K562 (cell line): ENCODE measurements around the gene ZCCHC24. TPM values are rescaled to one million over a fixed set of nuclear protein-coding genes. Genes with fewer than 3 reads are reported as not detected.

ENCODE experiments used
- ARID1B ChIP-seq: fragments of 450-650 bp; IDR thresholded peaks from 2 replicates; pipeline ENCODE4 v1.6.1; 2016; ENCODE audit warnings: antibody characterized with exemption, mild to moderate bottlenecking, inconsistent platforms
- ATF1 ChIP-seq, 2 experiments: fragments of 450-650 bp in 1 of 2; IDR thresholded peaks; 2 replicates each; pipeline ENCODE4 v1.6.1; 2016; ENCODE audit warnings: missing compliant biosample characterization in 1 of 2, missing genetic modification characterization in 1 of 2
- CBX3 ChIP-seq, 2 experiments: IDR thresholded peaks; 1 replicate in 1 of 2; 2 replicates in 1 of 2; pipeline ENCODE4 v1.6.1; 2012; ENCODE audit warnings: inconsistent platforms in 2 of 2, low read length in 2 of 2, borderline replicate concordance in 1 of 2, control low read depth in 1 of 2
- E2F4 ChIP-seq: sonication (generic); formaldehyde crosslinking; IDR thresholded peaks from 2 replicates; pipeline ENCODE4 v1.8.0; 2022; ENCODE audit warnings: mild to moderate bottlenecking, low read depth, missing genetic modification reagents
- ETV6 ChIP-seq, 3 experiments: fragments of 150-350 bp in 1 of 3; sonication (generic) in 1 of 3; formaldehyde crosslinking in 1 of 3; IDR thresholded peaks; 2 replicates each; pipeline versions ENCODE4 v1.6.1 to v1.8.0; 2014 to 2022; ENCODE audit warnings: borderline replicate concordance in 2 of 3, low read depth in 2 of 3, antibody characterized with exemption in 1 of 3, low read length in 1 of 3, mild to moderate bottlenecking in 1 of 3, missing genetic modification reagents in 1 of 3
- FOXP1 ChIP-seq: sonication (generic); formaldehyde crosslinking; IDR thresholded peaks from 2 replicates; pipeline ENCODE4 v1.8.0; 2022; ENCODE audit warnings: mild to moderate bottlenecking, missing genetic modification reagents
- MAX ChIP-seq: sonication (generic); formaldehyde crosslinking; IDR thresholded peaks from 2 replicates; pipeline ENCODE4 v1.9.0; 2022; ENCODE audit warnings: mild to moderate bottlenecking, missing genetic modification reagents
- MEIS2 ChIP-seq: fragments of 450-650 bp; IDR thresholded peaks from 2 replicates; pipeline ENCODE4 v1.6.1; 2014; ENCODE audit warnings: mild to moderate bottlenecking; ENCODE audit not compliant: partially characterized antibody
- NFIC ChIP-seq: fragments of 450-650 bp; IDR thresholded peaks from 2 replicates; pipeline ENCODE4 v1.6.1; 2017; ENCODE audit warnings: mild to moderate bottlenecking, inconsistent platforms
- PHF8 ChIP-seq: fragments of 200-600 bp; sonication (generic); IDR thresholded peaks from 2 replicates; pipeline ENCODE4 v1.6.1; 2012; ENCODE audit warnings: mixed run types, mild to moderate bottlenecking, inconsistent platforms, low read length, moderate library complexity, borderline replicate concordance
- POLR2AphosphoS2 ChIP-seq: IDR thresholded peaks from 2 replicates; pipeline ENCODE4 v1.6.1; 2012; ENCODE audit warnings: low read length, improper control_type of control experiment
- PPARD ChIP-seq: fragments of 250-450 bp; sonication (Bioruptor Pico); IDR thresholded peaks from 2 replicates; pipeline ENCODE4 v1.8.0; 2022; ENCODE audit warnings: inconsistent platforms, mild to moderate bottlenecking, moderate library complexity
- RBM22 ChIP-seq: fragments of 200-400 bp; formaldehyde crosslinking; IDR thresholded peaks from 2 replicates; pipeline ENCODE4 v1.6.1; 2018; ENCODE audit warnings: low read length, low read depth; ENCODE audit not compliant: poor library complexity, severe bottlenecking
- RBM39 ChIP-seq: fragments of 200-400 bp; formaldehyde crosslinking; optimal IDR thresholded peaks from 2 replicates; pipeline ENCODE3; 2018; ENCODE audit warnings: low read depth, low read length
- RCOR1 ChIP-seq, 2 experiments: IDR thresholded peaks; 2 replicates each; pipeline ENCODE4 v1.6.1; 2012; ENCODE audit warnings: low read depth in 2 of 2, low read length in 2 of 2, borderline replicate concordance in 1 of 2, improper control_type of control experiment in 1 of 2
- SMAD4 ChIP-seq: fragments of 250-450 bp; sonication (Bioruptor Pico); conservative IDR thresholded peaks from 2 replicates; pipeline ENCODE4 v1.8.0; 2021; ENCODE audit warnings: inconsistent platforms, mild to moderate bottlenecking, moderate library complexity
- SRF ChIP-seq, 2 experiments: fragments of 250-450, 450-650 bp in 1 of 2; sonication (Bioruptor Pico) in 1 of 2; sonication (generic) in 1 of 2; formaldehyde crosslinking; IDR thresholded peaks; 2 replicates each; pipeline versions ENCODE4 v1.5.0 to v1.5.1; 2020 to 2022; ENCODE audit warnings: mild to moderate bottlenecking in 1 of 2, missing genetic modification reagents in 1 of 2
- U2AF2 ChIP-seq: fragments of 200-400 bp; formaldehyde crosslinking; optimal IDR thresholded peaks from 2 replicates; pipeline ENCODE3; 2017; ENCODE audit warnings: low read depth, mild to moderate bottlenecking, low read length
- ZC3H4 ChIP-seq: sonication (generic); formaldehyde crosslinking; IDR thresholded peaks from 2 replicates; pipeline ENCODE4 v1.9.0; 2021; ENCODE audit warnings: missing genetic modification reagents, borderline replicate concordance
- ZNF140 ChIP-seq: fragments of 250-450 bp; sonication (Bioruptor Pico); IDR thresholded peaks from 2 replicates; pipeline ENCODE4 v1.8.0; 2021; ENCODE audit warnings: moderate library complexity, mild to moderate bottlenecking, inconsistent platforms
- ZNF197 ChIP-seq: fragments of 200-800 bp; sonication (Bioruptor generic); IDR thresholded peaks from 2 replicates; pipeline ENCODE4 v1.6.1; 2016; ENCODE audit warnings: low read depth, missing genetic modification characterization, missing compliant biosample characterization
- ZNF277 ChIP-seq: fragments of 250-450 bp; sonication (Bioruptor Pico); IDR thresholded peaks from 2 replicates; pipeline ENCODE4 v1.8.0; 2022; ENCODE audit warnings: inconsistent platforms, mild to moderate bottlenecking, moderate library complexity, borderline replicate concordance
- polyA plus RNA-seq, 8 experiments: library from polyadenylated mRNA; depleted of rRNA in 4 of 8; stranded (reverse) in 5 of 8; unstranded in 3 of 8; fragments of >200 nt; fragmentation: Nextera tagmentation in 2 of 8; fragmentation: Illumina TruSeq in 1 of 8; extraction: Ambion mirVana in 2 of 8; extraction: Trizol in 1 of 8; gene quantifications; 2 replicates each; pipeline versions ENCODE4 v1.2.1 to v1.2.3, GENCODE V29; 2011 to 2014; ENCODE audit warnings: inconsistent platforms in 1 of 8, missing spikeins in 1 of 8
- total RNA-seq, 7 experiments: library from RNA; depleted of rRNA in 6 of 7; stranded (reverse); fragments of >200 nt in 6 of 7; fragmentation: Illumina TruSeq in 2 of 7; extraction: Trizol in 2 of 7; gene quantifications; 2 replicates each; pipeline versions ENCODE4 v1.2.1 to v1.2.3, GENCODE V29; 2011 to 2021; ENCODE audit warnings: low replicate concordance in 1 of 7
- TF ChIP-seq, protein P1 (sequence below), 2 experiments: fragments of 450-650 bp in 1 of 2; sonication (generic) in 1 of 2; formaldehyde crosslinking in 1 of 2; IDR thresholded peaks in 1 of 2; conservative IDR thresholded peaks in 1 of 2; 2 replicates each; pipeline versions ENCODE4 v1.6.1 to v1.8.1; 2016 to 2023; ENCODE audit warnings: mild to moderate bottlenecking in 2 of 2, moderate library complexity in 2 of 2, inconsistent platforms in 1 of 2, missing genetic modification reagents in 1 of 2

ZCCHC24 gene
- total and polyA plus RNA-seq, 9 of the 15 experiments (the other 6 are each of a cell fraction or from before 2014, with no cell fraction given), result 0.84 to 11.0 (median 4.6) TPM

DNA sequence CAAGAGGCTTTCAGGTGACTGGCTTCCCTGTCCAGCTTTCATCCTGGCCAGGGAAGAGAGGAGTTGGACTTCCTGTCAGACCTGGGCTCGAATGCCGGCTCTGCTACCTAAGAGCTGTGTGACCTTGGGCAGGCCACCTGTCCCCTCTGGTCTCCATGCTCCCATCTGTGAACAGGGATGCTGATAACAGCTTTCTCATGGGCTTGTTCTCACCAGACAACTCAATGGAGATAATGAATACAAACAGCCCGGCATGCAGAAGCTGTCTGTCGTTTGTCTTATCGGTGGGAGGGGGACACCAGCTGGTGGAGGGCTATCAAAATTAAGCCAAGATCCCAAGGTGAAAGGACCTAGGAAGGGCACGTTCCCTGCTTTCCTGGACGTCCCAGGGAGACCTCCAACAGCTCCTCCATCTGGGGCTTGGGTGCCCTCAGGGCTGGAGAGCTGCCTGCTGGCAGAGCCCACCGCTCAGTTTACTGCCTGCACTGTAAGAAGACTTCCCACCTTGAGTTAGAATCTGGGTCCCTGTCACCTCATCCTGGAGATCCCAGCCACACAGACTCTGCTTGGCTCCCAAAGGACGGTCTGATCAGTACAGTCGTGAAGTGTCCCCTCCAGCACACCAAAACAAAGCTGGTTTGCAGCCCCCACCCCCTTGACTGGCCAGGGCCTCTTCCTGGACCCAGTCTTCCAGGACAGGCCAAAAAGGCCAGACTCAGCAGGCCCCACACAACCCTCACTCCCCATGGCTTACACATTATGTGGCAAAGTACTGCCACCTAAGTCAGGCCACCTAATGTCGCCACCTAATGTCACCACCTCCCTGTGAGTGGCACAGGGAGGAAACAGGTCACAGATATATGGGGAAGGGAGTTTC, 57.2 kb downstream of the ZCCHC24 start (continued):
- TF ChIP-seq ZNF140 (CRISPR knock-in tag) (no peak), RBM39 (no peak), MEIS2 (peak; percentile 21), ZNF277 (CRISPR knock-in tag) (no peak), PPARD (CRISPR knock-in tag) (no peak), MAX (CRISPR knock-in tag) (no peak), SMAD4 (CRISPR knock-in tag) (peak; percentile 26; the same call in 1 of the 2 replicates), RBM22 (no peak), ATF1 (CRISPR knock-in tag; IDR thresholded peaks at IDR 0.05) (0 out of 2 replicates have a peak, but pooled peaks have one; percentile 8), ATF1 (tag; IDR thresholded peaks at IDR 0.05) (no peak), ZC3H4 (CRISPR knock-in tag) (no peak), FOXP1 (CRISPR knock-in tag) (no peak), PHF8 (no peak), ARID1B (peak; percentile 76), POLR2AphosphoS2 (no peak), NFIC (peak; percentile 79), U2AF2 (no peak), ZNF197 (CRISPR knock-in tag) (no peak), E2F4 (no peak), RCOR1 (IDR thresholded peaks at IDR 0.05; ENCODE audit: borderline replicate concordance in 1 of 2, low read depth in 2 of 2, low read length in 2 of 2) (peak in 1 of 2 experiments; percentile 83; a peak in 3 of 4 replicates), ETV6 (IDR thresholded peaks at IDR 0.05; ENCODE audit: borderline replicate concordance in 1 of 2, low read depth in 2 of 2, low read length in 1 of 2) (no peak), ETV6 (CRISPR knock-in tag; IDR thresholded peaks at IDR 0.05; ENCODE audit: borderline replicate concordance) (no peak), CBX3 (IDR thresholded peaks at IDR 0.05; ENCODE audit: borderline replicate concordance in 1 of 2, low read length in 2 of 2) (no peak), SRF (CRISPR knock-in tag; IDR thresholded peaks at IDR 0.05) (no peak)
- TF ChIP-seq, protein P1, sequence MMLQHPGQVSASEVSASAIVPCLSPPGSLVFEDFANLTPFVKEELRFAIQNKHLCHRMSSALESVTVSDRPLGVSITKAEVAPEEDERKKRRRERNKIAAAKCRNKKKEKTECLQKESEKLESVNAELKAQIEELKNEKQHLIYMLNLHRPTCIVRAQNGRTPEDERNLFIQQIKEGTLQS (IDR thresholded peaks at IDR 0.05), result no peak
- TF ChIP-seq, protein P1 (CRISPR knock-in tag; conservative IDR thresholded peaks at IDR 0.05), result no peak
